HepG2 (cell line): ENCODE measurements around the gene PTPRM.

Experiments
- KDM3A ChIP-seq: IDR thresholded peaks from 2 replicates; pipeline ENCODE4 v1.6.1; 2018; ENCODE audit warnings: low read depth, missing compliant biosample characterization
- POLR2G ChIP-seq: fragments of 200-400 bp; formaldehyde crosslinking; IDR thresholded peaks from 2 replicates; pipeline ENCODE4 v1.6.1; 2018; ENCODE audit warnings: mild to moderate bottlenecking, low read depth, low read length, moderate library complexity
- ZNF629 ChIP-seq: sonication (generic); formaldehyde crosslinking; conservative IDR thresholded peaks from 2 replicates; pipeline ENCODE4 v1.5.0; 2020; ENCODE audit warnings: missing genetic modification reagents
- ZNF704 ChIP-seq: sonication (generic); formaldehyde crosslinking; IDR thresholded peaks from 2 replicates; pipeline ENCODE4 v1.8.1; 2023; ENCODE audit warnings: mild to moderate bottlenecking, inconsistent platforms, moderate library complexity, missing genetic modification reagents, borderline replicate concordance
- TF ChIP-seq, protein P1 (sequence below): sonication (generic); formaldehyde crosslinking; conservative IDR thresholded peaks from 2 replicates; pipeline ENCODE4 v1.4.0; 2020; ENCODE audit warnings: mild to moderate bottlenecking, missing genetic modification reagents, moderate library complexity

- no peak for TF ChIP-seq POLR2G
- TF ChIP-seq ZNF629 (CRISPR knock-in tag) = no peak
- TF ChIP-seq, protein P1, sequence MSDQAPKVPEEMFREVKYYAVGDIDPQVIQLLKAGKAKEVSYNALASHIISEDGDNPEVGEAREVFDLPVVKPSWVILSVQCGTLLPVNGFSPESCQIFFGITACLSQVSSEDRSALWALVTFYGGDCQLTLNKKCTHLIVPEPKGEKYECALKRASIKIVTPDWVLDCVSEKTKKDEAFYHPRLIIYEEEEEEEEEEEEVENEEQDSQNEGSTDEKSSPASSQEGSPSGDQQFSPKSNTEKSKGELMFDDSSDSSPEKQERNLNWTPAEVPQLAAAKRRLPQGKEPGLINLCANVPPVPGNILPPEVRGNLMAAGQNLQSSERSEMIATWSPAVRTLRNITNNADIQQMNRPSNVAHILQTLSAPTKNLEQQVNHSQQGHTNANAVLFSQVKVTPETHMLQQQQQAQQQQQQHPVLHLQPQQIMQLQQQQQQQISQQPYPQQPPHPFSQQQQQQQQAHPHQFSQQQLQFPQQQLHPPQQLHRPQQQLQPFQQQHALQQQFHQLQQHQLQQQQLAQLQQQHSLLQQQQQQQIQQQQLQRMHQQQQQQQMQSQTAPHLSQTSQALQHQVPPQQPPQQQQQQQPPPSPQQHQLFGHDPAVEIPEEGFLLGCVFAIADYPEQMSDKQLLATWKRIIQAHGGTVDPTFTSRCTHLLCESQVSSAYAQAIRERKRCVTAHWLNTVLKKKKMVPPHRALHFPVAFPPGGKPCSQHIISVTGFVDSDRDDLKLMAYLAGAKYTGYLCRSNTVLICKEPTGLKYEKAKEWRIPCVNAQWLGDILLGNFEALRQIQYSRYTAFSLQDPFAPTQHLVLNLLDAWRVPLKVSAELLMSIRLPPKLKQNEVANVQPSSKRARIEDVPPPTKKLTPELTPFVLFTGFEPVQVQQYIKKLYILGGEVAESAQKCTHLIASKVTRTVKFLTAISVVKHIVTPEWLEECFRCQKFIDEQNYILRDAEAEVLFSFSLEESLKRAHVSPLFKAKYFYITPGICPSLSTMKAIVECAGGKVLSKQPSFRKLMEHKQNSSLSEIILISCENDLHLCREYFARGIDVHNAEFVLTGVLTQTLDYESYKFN = no peak
- TF ChIP-seq ZNF704 (CRISPR knock-in tag) = no peak
- no peak for TF ChIP-seq KDM3A (CRISPR knock-in tag)
These were observed 813.8 kb downstream of the PTPRM start for GRCh38 chr18:8380926-8381325.
